ENCODE data around the gene ING4. TPM values are rescaled to one million over a fixed set of nuclear protein-coding genes. Genes with fewer than 3 reads are reported as not detected.

ING4 gene
- total and polyA plus RNA-seq, 2 donors (not counting 3 experiments of a cell fraction or from before 2014, with no cell fraction given): 34.7 to 52.0 TPM

DNA sequence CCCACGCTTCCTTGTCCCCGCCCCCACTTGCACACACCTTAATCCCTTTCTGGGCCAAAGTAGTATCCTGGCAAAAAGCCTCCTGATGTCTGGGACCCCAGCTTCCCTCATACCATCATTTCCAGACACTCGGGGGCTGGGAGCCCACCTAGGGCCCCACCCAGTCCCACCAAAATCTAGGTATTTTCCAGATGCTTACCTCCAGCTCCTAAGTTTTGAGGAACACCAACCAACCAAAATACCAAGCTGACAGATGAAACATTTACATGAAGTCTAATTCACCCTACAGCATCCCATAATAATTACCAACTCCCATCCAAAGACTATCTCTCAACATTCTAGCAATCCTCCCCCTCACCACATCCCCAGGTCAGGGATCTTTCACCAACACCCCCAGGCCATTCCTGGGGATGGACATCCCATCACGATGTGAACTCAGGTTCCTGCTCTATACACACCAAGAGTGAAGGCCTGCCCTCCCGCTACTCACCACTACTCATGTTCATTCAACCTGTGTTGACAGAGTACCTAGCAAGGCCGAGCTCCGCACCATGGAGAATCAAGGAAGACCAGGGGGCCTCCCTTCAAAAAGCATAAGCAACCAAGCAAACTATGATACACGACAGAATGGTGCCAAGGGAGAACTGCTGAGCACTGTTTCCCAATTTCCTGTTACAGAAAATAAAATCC is 54.2 kb downstream of the ING4 start:
- Histone ChIP-seq H3K9me1 (replicated peaks; ENCODE audit: control insufficient read depth, extremely low read depth, insufficient read depth, low read length) (no peaks in the 10 kb centered on the region), H2AFZ (ENCODE audit: low read depth, low read length) (no peak overlapping the region), H3K4me3 (replicated peaks in 1 of 3; ENCODE audit: insufficient read depth in 1 of 3, low read depth in 1 of 3, low read length in 3 of 3) (no peak overlapping the region), H3K9ac (replicated peaks; ENCODE audit: extremely low read depth, insufficient read depth, low read length) (no peak overlapping the region), H3K4me1 (ENCODE audit: control insufficient read depth, extremely low read depth, insufficient read depth, low read length) (peaks cover 39% of the 10 kb centered on the region), H3K4me2 (ENCODE audit: insufficient read depth, low read length) (no peak overlapping the region), H3K9me3 (replicated peaks; ENCODE audit: control insufficient read depth, insufficient read depth, low read length) (no peaks in the 10 kb centered on the region), H3K36me3 (ENCODE audit: control insufficient read depth in 2 of 2, extremely low read depth in 1 of 2, insufficient read depth in 2 of 2, low read length in 2 of 2) (no peaks in the 10 kb centered on the region), H4K20me1 (replicated peaks; ENCODE audit: control insufficient read depth, extremely low read depth, insufficient read depth, low read length) (no peaks in the 10 kb centered on the region), H3K27me3 (ENCODE audit: control insufficient read depth in 2 of 2, insufficient read depth in 2 of 2, low read length in 2 of 2) (no peaks in the 10 kb centered on the region), H3K27ac (ENCODE audit: insufficient read depth, low read depth, low read length) (no peak overlapping the region), H3K79me2 (ENCODE audit: control insufficient read depth, insufficient read depth, low read length) (peaks cover 26% of the 10 kb centered on the region)
- intact Hi-C loops (cut with micrococcal nuclease) (no loop called here), dilution Hi-C loops (cut with MboI; ENCODE audit: extremely low pct_ligation_motif_present, low sequenced_read_pairs) (no loop called here)
- FAIRE-seq (no peak), DNase-seq (ENCODE audit: low read depth, low spot score) (no peak)
- CTCF ChIA-PET: interaction anchor here (0.7 kb wide), 1 partner anchor 75 kb away, joined by 3 read pairs; no protein-coding TSS in a partner anchor
- POLR2A ChIA-PET: interaction anchor here (0.6 kb wide), 1 partner anchor 137 kb away, joined by 3 read pairs; no protein-coding TSS in a partner anchor
- TF ChIP-seq POLR2AphosphoS5 (IDR thresholded peaks at IDR 0.05; ENCODE audit: insufficient read depth, low read depth, low read length) (no peak), MYC (IDR thresholded peaks at IDR 0.05; ENCODE audit: low read depth, low read length) (no peak), EZH2 (IDR thresholded peaks at IDR 0.05; ENCODE audit: borderline replicate concordance, low read depth, low read length, severe bottlenecking) (no peak), JUN (IDR thresholded peaks at IDR 0.05; ENCODE audit: borderline replicate concordance, insufficient read depth, insufficient read length, low read depth) (no peak), POLR2A (IDR thresholded peaks at IDR 0.05; ENCODE audit: low read depth, low read length) (no peak), GATA2 (IDR thresholded peaks at IDR 0.05; ENCODE audit: insufficient read depth, insufficient read length, low read depth, low read length) (no peak), FOS (IDR thresholded peaks at IDR 0.05; ENCODE audit: borderline replicate concordance, insufficient read depth, low read length) (no peak)
- TF ChIP-seq, protein P1, sequence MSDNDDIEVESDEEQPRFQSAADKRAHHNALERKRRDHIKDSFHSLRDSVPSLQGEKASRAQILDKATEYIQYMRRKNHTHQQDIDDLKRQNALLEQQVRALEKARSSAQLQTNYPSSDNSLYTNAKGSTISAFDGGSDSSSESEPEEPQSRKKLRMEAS (IDR thresholded peaks at IDR 0.05; ENCODE audit: insufficient read depth, insufficient read length): no peak
- TF ChIP-seq, protein P2, sequence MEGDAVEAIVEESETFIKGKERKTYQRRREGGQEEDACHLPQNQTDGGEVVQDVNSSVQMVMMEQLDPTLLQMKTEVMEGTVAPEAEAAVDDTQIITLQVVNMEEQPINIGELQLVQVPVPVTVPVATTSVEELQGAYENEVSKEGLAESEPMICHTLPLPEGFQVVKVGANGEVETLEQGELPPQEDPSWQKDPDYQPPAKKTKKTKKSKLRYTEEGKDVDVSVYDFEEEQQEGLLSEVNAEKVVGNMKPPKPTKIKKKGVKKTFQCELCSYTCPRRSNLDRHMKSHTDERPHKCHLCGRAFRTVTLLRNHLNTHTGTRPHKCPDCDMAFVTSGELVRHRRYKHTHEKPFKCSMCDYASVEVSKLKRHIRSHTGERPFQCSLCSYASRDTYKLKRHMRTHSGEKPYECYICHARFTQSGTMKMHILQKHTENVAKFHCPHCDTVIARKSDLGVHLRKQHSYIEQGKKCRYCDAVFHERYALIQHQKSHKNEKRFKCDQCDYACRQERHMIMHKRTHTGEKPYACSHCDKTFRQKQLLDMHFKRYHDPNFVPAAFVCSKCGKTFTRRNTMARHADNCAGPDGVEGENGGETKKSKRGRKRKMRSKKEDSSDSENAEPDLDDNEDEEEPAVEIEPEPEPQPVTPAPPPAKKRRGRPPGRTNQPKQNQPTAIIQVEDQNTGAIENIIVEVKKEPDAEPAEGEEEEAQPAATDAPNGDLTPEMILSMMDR (IDR thresholded peaks at IDR 0.05; ENCODE audit: extremely low read depth in 1 of 2, insufficient read depth in 1 of 2, low read depth in 1 of 2, low read length in 2 of 2): no peak
- BruUV-seq (replicated peaks): no TSS peak
